Lower leg skin (tissue), 3 donors: ENCODE data around the gene NACC2.

ENCODE experiments used
- CTCF ChIP-seq, 3 donors: fragments of 450-650 bp; IDR thresholded peaks; one replicate each; pipeline ENCODE4 v1.5.1; 2016; ENCODE audit warnings: antibody characterized with exemption in 3 of 3, mild to moderate bottlenecking in 3 of 3, moderate library complexity in 2 of 3
- POLR2A ChIP-seq, 2 donors: fragments of 450-650 bp; IDR thresholded peaks; one replicate each; pipeline ENCODE4 v1.6.1; 2016 to 2017; ENCODE audit warnings: antibody characterized with exemption in 2 of 2, mild to moderate bottlenecking in 1 of 2, moderate library complexity in 1 of 2

GRCh38 chr9:135994501-135995192, 100.4 kb downstream of the NACC2 start:
- TF ChIP-seq CTCF (IDR thresholded peaks at IDR 0.05) (no peak), POLR2A (IDR thresholded peaks at IDR 0.05) (no peak)
